ENCODE measurements around the gene SMYD3.

DNA sequence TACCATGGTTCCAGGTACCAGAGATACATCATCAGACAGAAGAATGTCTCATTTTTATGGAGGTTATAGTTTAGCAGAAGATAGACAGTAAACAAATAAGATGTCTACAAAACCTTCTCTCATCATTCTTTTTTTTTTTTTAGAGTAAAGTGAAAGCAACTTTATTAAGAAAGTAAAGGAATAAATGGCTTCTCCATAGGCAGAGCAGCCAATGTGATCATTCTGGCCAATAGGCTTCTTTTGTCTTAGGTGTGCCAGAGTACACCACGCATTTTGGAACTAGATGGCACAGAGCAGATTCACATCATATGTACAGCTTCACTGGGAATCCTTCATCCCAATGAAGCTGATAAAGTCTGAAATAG, 428.2 kb downstream of the SMYD3 start:
- no peak for TF ChIP-seq CTCF (IDR thresholded peaks at IDR 0.05 in 8 of 11, conservative IDR thresholded peaks at IDR 0.05 in 3 of 11)
- no peak for TF ChIP-seq POLR2A (IDR thresholded peaks at IDR 0.05)

Data from spleen (tissue), 7 donors.